ENCODE results near the gene DSCAML1.
"Not testable (repeated sequence)": the region's sequence is repeated elsewhere in the genome, so short reads cannot be mapped to it uniquely, and the experiment has no call there.

The DSCAML1 gene

GRCh38 chr11:117415358-117415896, 381.6 kb downstream of the DSCAML1 start:
- DNase-seq: no peak

GRCh38 chr11:117414724-117415123, 382.3 kb downstream of the DSCAML1 start:
- DNase-seq: no peak

- DNase-seq: no peak
Measured at GRCh38 chr11:117413616-117414015, 383.4 kb downstream of the DSCAML1 start.

- no peak for DNase-seq
Measured at GRCh38 chr11:117412653-117413275, 384.3 kb downstream of the DSCAML1 start.

- no peak for DNase-seq
Measured at GRCh38 chr11:117412176-117412575, 384.8 kb downstream of the DSCAML1 start.

GRCh38 chr11:117411736-117412135, 385.3 kb downstream of the DSCAML1 start:
- no peak for DNase-seq

- no peak for DNase-seq
Measured at GRCh38 chr11:117410861-117411710, 385.9 kb downstream of the DSCAML1 start.

- DNase-seq: no peak
Measured at GRCh38 chr11:117410238-117410637, 386.8 kb downstream of the DSCAML1 start.

GRCh38 chr11:117409511-117409910, 387.5 kb downstream of the DSCAML1 start:
- no peak for DNase-seq

- no peak for DNase-seq
Measured at GRCh38 chr11:117408356-117408755, 388.7 kb downstream of the DSCAML1 start.

- no peak for DNase-seq
Measured at GRCh38 chr11:117407016-117407415, 390.0 kb downstream of the DSCAML1 start.

GRCh38 chr11:117405898-117406297, 391.1 kb downstream of the DSCAML1 start:
- DNase-seq: not testable (repeated sequence)

- not testable (repeated sequence) for DNase-seq
Measured at GRCh38 chr11:117399100-117399840, 397.7 kb downstream of the DSCAML1 start.

- DNase-seq: not testable (repeated sequence)
Measured at GRCh38 chr11:117398618-117399017, 398.4 kb downstream of the DSCAML1 start.

GRCh38 chr11:117396970-117397369, 400.0 kb downstream of the DSCAML1 start:
- DNase-seq: no peak

- DNase-seq: no peak
Measured at GRCh38 chr11:117395476-117395875, 401.5 kb downstream of the DSCAML1 start.

GRCh38 chr11:117394221-117394925, 402.6 kb downstream of the DSCAML1 start:
- DNase-seq: no peak

- DNase-seq: no peak
Measured at GRCh38 chr11:117392979-117393378, 404.0 kb downstream of the DSCAML1 start.

GRCh38 chr11:117392001-117392690, 404.9 kb downstream of the DSCAML1 start:
- no peak for DNase-seq

GRCh38 chr11:117391181-117391580, 405.8 kb downstream of the DSCAML1 start:
- DNase-seq: no peak

GRCh38 chr11:117390743-117391142, 406.3 kb downstream of the DSCAML1 start:
- no peak for DNase-seq

Measured in activated T-cell treated with anti-CD3 and anti-CD28 coated beads for 4 hours (primary cell).